Fibroblast of skin of right quadriceps (primary cell): ENCODE data around the gene NME9.

ENCODE experiments used
- DNase-seq: peaks from one replicate; pipeline ENCODE4 v3.0.0-alpha.2; 2013

Gene NME9

DNA sequence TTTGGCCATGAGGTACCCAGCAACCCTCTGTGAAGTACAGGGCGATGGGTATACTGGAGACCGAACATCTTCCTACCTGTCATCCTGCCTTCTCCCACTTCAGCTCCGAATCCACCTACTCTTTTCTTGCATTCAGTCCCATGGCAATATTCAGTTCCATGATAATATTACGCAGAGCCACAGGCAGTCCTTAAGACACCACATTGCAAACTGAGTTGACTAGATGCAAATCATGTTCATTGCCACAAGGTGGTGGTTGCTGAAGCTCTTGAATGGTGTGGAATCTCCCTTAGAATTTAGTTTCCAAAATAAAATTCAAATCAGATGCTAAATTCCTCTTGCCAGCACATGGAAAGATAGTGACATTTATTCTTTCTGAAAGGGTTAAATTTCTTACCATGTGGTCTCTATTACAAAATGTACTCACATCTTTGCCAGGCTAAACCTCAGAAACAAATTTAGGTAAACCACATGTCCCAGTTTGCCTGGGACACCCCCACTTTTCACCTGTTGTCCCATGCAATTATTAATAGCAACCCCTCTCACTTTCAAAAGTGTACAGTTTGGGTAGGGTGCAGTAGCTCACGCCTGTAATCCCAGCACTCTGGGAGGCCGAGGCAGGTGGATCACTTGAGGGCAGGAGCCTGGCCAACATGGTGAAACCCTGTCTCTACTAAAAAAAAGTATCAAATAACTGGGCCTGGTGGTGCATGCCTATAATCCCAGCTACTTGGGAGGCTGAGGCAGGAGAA lies 1.7 kb upstream of the NME9 start:
- DNase-seq: no peak

DNA sequence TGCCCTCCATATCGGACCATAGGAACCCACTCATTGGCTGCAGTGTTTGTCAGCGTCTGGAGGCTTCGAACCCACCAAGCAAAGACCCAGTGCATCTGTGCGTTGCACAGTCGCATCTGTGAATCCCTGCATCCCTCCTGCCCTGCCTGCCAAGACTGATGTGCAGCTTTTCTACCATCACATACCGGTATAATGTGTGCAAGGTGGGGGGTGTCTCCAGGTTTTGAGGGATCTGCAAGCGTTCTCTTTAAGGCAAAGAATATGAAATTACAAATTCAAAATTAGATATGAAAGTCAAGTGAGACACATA lies 288 bp upstream of the NME9 start:
- no peak for DNase-seq

DNA sequence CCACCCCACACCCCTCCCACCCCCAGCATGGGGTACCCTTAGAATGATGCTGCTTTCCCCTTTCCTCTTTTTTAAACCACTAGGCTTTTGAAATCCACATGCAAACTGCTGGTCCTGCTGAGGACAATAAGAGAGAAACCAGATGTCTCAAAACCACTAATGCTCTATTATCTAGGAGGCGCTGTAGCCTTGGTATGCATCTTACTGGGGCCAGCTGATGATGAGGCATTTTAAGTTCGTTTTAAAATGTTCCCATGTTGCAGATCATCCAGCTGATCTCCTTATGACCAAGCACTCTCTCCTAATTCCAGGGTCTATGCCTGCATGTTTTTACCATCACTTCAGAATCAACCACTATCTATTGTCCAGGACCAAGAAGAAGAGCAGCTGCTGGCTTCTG lies 1.3 kb downstream of the NME9 start:
- peak; percentile 19 for DNase-seq

DNA sequence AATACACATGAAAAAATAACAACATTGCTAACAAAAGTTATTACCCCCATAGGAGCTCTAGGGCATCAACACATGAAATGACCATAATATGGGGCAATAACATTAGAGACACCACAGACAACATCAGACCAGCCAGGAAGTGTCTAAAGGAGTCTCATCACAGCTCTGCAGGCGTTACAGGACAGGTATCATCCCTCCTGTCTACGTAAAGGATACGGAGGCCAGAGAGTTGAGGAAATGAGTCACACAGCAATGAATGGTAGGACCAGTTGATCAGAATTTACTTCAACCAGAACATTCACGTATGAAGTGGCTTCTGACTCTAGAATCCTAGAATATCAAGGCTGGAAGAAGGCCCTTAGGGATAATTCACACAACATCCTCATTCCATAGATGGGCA lies 1.8 kb downstream of the NME9 start:
- DNase-seq: no peak

DNA sequence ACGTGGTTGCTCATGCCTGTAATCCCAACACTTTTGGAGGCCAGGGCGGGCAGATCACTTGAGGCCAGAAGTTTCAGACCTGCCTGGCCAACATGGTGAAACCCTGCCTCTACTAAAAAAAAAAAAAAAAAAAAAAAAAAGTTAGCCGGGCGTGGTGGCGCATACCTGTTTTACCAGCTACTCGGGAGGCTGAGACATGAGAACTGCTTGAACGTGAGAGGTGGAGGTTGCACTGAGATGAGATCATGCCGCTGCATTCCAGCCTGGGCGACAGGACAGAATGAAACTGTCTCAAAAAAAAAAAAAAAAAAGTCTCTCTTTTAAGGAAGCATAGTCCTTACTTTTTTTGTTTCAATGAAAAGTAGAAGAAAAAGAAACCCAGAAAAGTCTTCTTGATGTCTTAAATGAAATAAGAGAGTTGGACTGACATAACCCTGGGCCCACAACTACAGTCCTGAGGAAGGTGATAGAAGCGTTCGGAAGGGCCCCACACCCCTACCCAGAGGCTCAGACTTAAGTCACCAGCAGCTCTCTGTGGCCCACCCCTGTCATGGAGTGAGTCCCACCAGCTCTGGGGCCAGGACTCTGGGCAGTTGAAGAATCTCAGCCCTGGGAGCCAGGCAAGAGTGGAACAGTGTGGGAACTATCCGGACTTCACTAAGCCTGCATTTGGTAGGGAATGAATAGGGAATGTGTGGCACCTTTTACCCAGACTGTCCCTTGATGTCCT lies 2.6 kb downstream of the NME9 start:
- DNase-seq: no peak

DNA sequence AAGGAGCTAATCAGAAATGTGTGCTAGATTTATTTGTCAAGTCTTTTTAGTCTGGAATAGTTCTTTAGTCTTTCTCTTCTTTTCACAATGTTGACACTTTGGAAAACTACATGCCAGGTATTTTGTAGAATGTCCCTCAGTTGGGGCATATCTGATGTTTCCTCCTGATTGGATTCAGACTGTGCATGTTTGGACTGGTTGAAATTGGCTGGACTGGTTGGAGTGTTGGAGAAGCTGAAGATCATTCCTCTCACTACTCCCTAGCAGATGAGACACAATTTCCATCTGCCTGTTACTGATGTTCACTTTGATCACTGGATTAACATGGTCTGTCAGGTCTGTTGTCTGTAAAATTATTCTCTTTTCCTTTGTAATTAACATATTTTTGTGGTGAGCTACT lies 3.7 kb downstream of the NME9 start:
- no peak for DNase-seq

DNA sequence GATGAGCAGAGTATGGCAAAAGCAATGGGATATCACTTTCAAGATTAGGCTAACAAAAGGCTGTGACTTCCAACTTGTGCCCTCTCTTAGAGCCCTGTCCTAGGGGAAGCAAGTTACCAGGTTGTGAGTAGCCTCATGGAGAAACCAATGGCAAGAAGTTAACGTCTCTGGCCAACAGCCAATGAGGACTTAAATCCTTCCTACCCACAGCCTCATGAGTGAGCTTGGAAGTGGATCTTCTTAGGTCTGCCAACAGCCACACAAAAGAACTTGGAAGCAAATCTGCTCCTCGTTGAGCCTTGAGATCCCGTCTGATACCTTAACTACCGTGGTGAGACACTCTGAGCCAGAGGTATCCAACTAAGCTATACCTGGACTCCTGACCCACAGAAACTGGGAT lies 5.7 kb downstream of the NME9 start:
- no peak for DNase-seq

DNA sequence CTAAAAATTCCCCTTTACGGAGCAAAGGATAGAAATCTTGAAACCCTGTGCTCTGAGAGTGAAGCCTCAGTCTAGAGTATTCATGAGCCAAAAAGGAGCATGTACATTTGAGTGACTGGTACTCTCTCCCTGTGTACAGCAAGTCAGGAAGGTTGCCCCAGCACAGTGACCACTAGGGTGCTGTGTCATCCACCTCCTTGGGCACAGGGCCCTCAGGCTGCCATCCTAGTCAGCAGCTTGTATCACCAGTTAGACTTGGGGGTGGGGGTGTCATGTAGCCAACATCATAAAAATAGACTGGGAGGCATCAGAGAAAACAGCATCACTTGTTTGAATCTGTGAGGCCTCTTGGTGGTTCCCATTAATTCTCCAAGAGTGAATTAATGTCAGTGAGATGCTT lies 12.0 kb downstream of the NME9 start:
- no peak for DNase-seq

DNA sequence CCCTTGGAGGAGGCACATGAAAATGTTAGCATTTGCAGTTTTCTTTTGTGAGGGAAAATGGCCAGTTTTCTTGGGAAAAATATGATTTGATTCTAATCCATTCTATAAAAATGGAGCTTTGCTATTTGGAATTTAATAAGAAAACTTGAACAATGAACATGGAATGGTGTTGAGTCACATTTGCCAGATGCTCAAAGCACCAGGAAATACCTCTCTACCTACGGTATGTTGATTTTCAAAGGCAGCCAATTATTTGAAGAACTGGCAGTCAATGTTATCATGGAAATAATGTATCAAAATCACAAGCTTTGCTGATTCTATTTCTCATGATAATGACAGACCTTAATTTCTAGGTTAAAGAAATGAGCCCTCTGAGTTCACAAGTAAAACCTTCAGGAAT lies 14.9 kb downstream of the NME9 start:
- DNase-seq: peak; percentile 11

DNA sequence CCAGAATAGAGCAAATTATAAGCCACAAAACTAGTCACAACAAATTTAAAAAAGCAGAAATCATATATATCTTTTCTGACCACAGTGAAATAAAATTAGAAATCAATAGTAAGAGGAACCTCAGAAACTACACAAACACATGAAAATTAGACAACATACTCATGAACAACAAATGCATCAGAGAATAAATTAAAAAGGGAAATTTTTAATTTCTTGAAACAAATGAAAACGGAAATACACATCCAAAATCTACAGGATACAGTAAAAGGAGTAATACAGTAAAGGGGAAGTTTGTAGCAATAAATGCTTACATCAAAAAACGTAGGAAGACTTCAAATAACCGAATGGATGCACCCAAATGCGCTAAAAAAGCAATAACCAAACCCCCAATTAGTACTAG lies 19.2 kb downstream of the NME9 start:
- DNase-seq: no peak

DNA sequence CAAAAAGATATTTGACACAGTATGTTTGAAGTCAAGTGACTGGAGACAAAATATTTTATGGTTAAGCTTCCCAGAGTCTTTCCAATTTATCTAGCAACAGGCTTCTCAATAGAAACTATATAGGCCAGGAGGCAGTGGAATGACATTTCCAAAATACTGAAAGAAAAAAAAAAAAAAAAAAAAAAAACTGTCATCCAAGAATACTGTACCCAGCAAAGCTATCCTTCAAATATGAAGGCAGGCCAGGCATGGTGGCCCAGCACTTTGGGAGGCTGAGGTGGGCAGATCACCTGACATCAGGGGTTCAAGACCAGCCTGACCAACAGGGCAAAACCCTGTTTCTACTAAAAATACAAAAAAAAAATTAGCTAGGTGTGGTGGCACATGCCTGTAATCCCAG lies 20.9 kb downstream of the NME9 start:
- no peak for DNase-seq

DNA sequence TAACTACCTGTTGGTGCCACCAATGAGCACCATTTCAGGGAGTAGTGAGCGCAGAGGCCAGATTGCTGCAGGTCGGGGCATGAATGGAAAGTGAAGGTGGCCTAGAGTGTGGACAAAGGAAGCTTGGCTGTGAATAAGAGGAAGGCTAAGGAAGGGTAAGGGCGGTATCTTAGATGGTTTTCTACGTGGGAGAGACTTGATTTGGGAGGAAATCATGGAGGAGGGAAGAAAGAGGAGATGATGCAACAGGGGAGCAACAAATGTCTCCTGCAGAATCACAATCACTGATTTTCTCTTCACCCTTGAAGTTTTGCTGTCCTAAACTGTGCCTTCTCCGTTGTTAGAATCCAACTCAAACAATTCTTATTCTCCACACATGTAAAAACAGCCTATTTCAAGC lies 21.8 kb downstream of the NME9 start:
- no peak for DNase-seq

DNA sequence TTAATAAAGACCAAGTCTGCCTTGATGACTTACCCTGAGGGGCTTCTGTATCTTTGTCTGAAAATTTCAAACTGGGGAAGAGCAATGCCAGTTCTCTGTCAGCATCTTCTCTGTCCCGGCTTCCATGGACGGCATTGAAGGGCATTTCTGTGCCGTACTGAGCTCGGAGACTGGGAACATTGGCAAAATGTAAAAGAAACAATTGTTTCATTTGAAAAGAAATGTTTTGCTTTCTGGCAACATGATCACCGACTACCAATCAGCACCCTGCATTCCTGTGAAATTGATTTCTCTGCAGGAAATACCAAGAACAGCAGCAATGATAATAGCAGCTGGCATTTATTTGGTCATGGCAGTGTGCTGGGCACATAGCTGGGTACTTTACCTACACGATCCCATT lies 26.2 kb downstream of the NME9 start:
- DNase-seq: no peak

DNA sequence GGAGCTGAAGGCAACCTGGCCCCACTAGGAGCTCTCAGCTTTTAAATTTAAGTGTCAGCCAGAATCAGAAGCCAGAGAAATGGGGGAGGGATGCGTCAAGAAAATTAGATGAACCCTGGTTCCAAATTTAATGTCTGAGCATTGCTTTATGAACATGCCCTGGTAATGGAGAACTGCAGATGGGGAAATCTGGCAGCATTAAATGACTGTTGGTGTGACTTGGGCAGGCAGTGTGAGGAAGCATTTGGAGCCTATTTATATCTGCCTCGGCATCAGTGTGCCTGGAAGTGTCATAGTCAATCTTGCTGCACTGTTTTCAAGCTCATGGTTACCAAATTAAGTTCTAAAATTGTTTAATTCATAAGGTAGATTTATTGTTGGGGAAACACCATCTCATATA lies 29.0 kb downstream of the NME9 start:
- DNase-seq: no peak

DNA sequence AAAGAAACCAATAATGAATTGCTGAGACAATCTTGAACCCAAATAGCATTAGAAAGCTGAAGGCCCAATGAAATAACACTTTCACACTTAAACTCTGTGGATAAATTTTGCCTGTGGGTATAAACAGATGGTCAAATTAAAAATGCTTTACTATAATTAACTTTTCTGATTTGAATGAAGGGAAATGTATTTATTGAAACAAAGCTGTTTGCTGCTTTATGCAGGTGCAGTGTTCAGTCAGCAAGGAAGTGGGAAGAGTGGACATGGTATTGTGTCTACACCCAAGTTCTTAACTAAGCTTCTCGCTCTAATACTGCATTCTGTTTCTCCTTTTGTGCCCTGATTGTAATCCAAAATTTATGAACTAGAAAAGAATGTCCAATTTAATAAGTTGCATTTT lies 31.8 kb downstream of the NME9 start:
- no peak for DNase-seq

DNA sequence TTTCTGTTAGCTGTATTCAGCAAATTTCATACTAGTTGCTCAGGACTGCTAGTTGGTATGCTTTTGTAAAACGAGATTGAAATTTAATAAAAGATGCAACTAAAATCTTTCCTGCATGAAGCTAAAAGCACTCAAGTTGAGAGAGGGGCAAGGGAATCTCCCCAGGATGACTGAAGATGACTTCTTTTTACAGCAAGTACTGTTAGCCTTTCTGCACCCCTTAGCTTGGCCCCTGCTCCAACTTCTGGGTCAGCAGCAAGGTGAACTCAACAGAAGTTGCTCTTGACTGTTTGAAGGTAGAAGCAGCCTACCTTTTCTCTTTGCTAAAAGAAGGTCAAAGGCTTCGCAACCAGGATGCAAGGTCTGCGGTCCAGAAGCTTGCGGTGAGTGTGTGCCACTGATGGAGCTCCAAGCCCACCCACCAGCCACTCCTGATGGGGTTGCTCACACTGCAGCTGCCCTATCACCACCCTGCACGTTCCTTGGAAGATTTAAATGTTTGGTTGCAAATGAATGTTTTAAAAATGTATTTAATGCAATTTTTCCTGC lies 32.5 kb downstream of the NME9 start:
- DNase-seq: no peak

DNA sequence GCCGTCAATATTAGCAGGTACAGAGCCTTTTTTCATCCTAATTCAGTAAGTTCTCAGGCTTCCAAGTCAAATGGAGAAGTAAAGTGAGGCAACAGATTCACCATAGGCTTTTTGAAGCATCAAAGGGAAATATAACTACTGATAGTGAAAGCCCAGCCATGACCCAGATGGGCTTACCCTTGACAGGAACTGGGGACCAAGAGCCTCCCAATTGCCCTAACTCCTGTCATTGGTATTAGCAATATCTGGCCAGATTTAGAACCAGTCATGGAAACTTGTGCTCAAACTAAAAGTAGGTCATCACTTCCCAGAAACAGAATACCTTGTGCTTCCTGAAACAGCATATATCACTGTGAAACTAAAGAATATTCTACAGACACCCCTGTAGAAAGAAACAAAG lies 33.0 kb downstream of the NME9 start:
- DNase-seq: no peak

DNA sequence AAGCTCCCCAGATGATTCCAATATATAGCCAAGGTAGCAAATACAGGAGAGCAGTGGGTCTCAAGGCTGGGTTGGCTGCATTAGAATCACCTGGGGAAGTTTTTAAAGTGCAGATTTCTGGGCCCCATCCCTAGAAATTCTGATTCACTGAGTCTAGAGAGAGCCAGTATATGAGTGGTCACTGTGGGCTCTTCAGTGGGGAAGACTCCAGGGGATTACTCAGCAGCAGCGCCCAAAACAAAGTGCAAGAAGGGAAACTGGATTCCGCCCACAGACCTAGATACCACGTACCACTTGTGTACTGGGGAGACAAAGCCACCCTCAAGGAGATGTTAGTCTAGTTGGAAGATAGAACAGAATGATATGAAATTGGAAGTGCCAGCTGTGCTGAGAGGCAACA lies 40.0 kb downstream of the NME9 start:
- DNase-seq: no peak

DNA sequence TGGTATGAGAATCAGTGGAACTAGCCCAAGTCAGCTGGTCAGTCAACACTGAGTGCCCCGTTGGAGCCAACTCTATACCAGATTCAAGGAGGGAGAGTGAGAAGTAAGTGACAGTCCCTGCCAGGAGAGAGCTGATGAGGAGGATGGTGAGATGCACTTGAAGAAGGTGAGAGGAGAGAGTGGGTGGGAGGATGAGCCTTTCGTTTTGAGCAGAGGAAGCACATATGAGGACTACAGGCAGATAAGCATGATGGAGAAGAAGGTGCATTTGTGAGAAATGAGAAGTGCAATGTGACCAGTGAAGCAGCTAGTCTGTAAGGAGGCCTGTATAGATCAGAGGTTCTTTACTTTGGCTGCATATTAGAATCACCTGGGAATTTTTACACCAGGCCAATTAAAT lies 40.4 kb downstream of the NME9 start:
- DNase-seq: no peak

DNA sequence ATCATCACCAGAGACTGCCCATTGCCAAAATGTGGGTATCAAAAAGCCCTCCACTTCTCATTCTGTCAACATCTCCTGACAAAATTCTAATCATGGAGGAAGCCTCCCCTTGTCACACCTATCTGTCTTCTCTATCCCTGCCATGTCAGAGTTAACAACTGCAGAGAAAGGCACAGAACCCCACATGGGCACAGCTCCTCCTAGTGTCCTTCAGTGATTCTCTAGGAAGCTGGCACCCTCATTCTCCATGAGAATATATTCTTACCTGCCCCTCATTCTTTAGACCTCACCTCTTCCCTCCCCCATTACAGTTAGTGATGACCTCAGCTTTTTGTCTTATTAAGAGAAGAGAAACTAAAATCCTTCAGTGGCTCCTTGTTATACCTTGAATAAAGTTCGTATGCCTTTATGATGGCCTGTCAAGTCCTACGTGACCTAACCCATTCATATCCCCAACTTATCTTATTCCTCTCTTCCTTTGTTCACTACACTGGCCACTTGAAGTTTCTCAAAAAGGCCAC lies 44.6 kb downstream of the NME9 start:
- no peak for DNase-seq

DNA sequence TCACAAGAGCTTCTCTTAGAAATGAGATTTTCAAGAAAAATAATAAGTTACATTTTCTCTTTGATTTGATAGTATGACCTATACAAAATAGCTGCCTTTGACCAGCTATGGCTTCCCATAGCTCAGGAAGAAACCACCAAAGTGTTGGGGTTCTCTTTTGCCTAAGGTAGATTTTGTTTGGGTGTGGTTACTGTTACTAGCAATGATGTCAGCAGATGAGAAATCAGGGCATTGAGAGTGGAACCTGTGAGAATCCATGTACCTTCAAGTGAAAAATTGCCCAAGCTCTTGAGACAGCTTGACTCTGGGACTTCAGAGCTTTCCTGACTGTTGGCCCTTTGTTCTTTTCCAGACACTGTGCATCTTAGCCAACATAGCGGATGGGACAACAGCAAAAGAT lies 45.6 kb downstream of the NME9 start:
- no peak for DNase-seq

DNA sequence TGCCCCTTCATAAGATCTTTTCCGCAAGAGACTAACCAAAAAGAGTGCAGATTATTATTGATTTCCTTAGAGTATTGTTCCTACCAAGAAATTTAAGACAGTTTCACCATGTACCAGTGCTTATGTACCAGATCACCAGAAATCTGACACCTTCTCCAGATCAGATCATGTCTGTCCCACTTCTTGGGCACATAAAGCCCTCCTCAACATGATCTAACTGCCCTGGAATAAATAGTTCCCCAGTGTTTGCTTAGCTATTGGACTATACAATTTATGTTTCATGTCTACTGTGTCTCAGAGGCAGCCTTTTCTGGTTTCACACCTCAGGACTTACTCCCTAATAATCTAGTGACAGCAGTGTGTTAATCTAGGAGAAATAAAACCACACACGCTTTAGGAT lies 46.8 kb downstream of the NME9 start:
- no peak for DNase-seq

DNA sequence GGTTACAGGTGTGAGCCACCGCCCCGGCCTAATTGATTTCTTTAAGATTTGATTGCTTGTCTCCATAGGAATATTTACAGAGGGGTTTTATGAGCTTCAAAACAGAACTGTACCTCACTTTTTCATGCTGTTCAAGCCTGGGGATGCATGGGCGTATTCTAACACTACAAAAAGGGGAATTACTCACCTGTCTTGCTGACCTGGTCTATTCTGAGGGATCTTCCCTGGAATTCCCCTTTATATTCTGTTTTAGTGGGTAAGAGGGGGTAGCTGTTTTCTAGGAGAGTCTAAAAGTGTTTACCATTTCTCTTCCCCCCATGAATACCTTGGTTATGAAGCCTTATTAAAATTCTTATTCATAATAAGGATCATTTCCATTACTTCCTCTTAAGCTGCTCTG lies 48.1 kb downstream of the NME9 start:
- DNase-seq: no peak

DNA sequence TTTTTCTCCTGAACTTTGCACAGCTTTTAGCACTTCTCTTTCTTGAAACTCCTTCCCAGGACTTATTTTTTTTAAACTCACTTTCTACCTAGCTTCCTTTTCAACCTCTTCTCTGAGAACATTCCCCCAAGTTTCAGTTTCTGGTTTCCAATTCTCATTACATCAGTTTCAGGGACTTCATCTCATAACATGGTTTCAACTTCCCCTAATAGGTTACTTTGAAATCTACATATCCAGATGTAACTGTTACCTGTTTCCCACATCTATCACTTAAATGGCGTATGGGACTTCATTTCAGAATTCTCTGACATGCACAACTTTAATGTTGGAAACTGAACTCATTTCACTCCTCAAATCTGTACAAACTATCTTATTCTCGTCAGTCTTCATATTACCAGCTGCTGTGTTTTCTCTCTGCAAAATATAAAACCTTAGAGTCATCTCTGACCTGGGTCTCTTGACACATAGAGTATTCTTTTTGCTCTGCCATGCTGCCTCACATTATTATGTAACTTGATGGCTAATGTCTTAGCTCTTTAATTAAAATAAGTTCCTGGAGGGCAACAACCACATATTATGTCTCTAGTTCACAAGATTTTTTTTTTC lies 58.4 kb downstream of the NME9 start:
- no peak for DNase-seq
